SK-MEL-5 (cell line): ENCODE data around the gene TSTD2. TPM values are rescaled to one million over a fixed set of nuclear protein-coding genes. Genes with fewer than 3 reads are reported as not detected.
A peak's percentile ranks its signal among the peaks of the same experiment; 100 is the strongest.
"Not testable (repeated sequence)": the region's sequence is repeated elsewhere in the genome, so short reads cannot be mapped to it uniquely, and the experiment has no call there.

Experiments
- DNase-seq: peaks from one replicate; pipeline ENCODE4 v3.0.0-alpha.2; 2016; ENCODE audit warnings: low read depth, low spot score
- in situ Hi-C: cut with HindIII; loops from 2 replicates; pipeline ENCODE4 v1.10.0; 2016; ENCODE audit warnings: low sequenced_read_pairs, high pct_unique_total_duplicates, low pct_unique_long_range_greater_than_20kb
- total RNA-seq: library from RNA; depleted of rRNA; stranded (reverse); fragments of >200 nt; shearing (Covaris generic); gene quantifications from 2 replicates; pipeline ENCODE4 v1.2.3, GENCODE V29; 2014

Gene TSTD2
- total RNA-seq, 1 experiment from 2014 or later, result 17.9 TPM

GRCh38 chr9:97636903-97637302, 3.7 kb upstream of the TSTD2 start:
- in situ Hi-C loops, result loop anchor here (25.0 kb wide), 1 partner anchor 175 kb away; no protein-coding TSS in a partner anchor
- DNase-seq, result no peak

GRCh38 chr9:97635026-97635425, 1.9 kb upstream of the TSTD2 start:
- DNase-seq, result no peak
- in situ Hi-C loops, result loop anchor here (25.0 kb wide), 1 partner anchor 173 kb away; no protein-coding TSS in a partner anchor

GRCh38 chr9:97633859-97634490, 807 bp upstream of the TSTD2 start:
- in situ Hi-C loops, result loop anchor here (25.0 kb wide), 1 partner anchor 172 kb away; no protein-coding TSS in a partner anchor
- DNase-seq, result no peak

DNA sequence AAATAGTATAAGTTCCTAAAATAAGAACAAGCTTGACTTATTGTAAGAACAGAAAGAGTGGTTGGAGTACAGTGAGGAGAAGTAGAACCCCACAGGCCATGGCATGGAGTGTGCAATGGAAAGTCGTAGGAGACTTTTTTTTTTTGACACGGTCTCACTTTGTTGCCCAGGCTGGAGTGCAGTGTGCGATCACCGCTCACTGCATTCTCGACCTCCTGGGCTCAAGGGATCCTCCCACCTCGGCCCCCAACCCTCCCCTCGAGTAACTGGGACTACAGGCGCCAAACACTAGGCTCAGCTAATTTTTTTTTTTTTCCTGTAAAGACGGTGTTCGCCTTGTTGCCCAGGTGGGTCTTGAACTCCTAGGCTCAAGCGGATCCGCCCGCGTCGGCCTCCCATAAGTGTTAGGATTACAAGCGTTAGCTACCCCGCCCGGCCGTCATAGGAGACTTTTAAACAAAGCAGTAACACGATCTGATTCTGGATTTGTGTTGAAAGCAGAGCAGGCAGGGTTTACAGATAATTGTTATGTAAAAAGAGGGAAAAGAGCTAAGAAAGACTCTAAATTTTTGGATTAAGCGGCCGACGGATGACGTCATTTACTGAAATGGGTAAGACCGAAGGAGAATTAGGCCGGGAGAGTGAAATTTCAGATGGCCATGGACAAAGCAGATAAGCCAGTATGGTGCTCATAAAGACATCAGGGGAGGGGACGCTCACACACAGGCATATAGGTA, 752 bp downstream of the TSTD2 start:
- peak; percentile 8 for DNase-seq
- in situ Hi-C loops, result loop anchor here (25.0 kb wide), 1 partner anchor 170 kb away; no protein-coding TSS in a partner anchor

GRCh38 chr9:97630591-97630990, 2.6 kb downstream of the TSTD2 start:
- DNase-seq, result no peak
- in situ Hi-C loops, result loop anchor here (25.0 kb wide), 1 partner anchor 168 kb away; no protein-coding TSS in a partner anchor

DNA sequence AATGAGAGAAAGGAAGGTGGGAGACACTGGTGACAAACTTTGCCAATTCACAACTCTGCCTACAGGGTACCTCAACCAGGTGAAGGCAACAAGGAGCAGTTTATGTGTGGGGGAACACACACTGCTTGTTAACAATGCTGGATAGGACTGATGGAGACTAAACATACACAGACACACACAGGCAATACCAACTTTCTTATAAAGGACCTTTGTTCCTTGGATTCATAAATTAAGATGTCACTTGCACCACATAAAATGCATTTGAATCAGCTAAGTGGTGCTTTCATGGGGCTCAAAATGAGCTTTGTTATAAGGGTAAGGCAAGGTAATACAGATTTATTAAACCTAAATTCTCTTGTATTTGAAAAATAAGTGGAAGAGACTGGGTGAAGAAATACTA, 4.0 kb downstream of the TSTD2 start:
- peak; percentile 39 for DNase-seq

GRCh38 chr9:97628668-97629067, 4.5 kb downstream of the TSTD2 start:
- no peak for DNase-seq
- in situ Hi-C loops, result loop anchor here (25.0 kb wide), 1 partner anchor 166 kb away; no protein-coding TSS in a partner anchor

More for the DNA sequence above, 4.0 kb downstream of the TSTD2 start:
- in situ Hi-C loops, result loop anchor here (25.0 kb wide), 1 partner anchor 167 kb away; no protein-coding TSS in a partner anchor

- in situ Hi-C loops, result loop anchor here (25.0 kb wide), 1 partner anchor 165 kb away; no protein-coding TSS in a partner anchor
- no peak for DNase-seq
Observed at GRCh38 chr9:97627624-97628023, 5.5 kb downstream of the TSTD2 start.

GRCh38 chr9:97625620-97626019, 7.5 kb downstream of the TSTD2 start:
- DNase-seq, result no peak

GRCh38 chr9:97623946-97624345, 9.2 kb downstream of the TSTD2 start:
- in situ Hi-C loops, result loop anchor here (25.0 kb wide), 1 partner anchor 762 kb away; the partner anchor contains the start of gene ZNF782
- no peak for DNase-seq

More at GRCh38 chr9:97625620-97626019, 7.5 kb downstream of the TSTD2 start:
- in situ Hi-C loops, result loop anchor here (25.0 kb wide), 1 partner anchor 163 kb away; no protein-coding TSS in a partner anchor

GRCh38 chr9:97622483-97622882, 10.7 kb downstream of the TSTD2 start:
- in situ Hi-C loops, result loop anchor here (25.0 kb wide), 1 partner anchor 760 kb away; the partner anchor contains the start of gene ZNF782
- not testable (repeated sequence) for DNase-seq

- not testable (repeated sequence) for DNase-seq
- in situ Hi-C loops, result loop anchor here (25.0 kb wide), 1 partner anchor 758 kb away; the partner anchor contains the start of gene ZNF782
Observed at GRCh38 chr9:97620063-97620462, 13.1 kb downstream of the TSTD2 start.

DNA sequence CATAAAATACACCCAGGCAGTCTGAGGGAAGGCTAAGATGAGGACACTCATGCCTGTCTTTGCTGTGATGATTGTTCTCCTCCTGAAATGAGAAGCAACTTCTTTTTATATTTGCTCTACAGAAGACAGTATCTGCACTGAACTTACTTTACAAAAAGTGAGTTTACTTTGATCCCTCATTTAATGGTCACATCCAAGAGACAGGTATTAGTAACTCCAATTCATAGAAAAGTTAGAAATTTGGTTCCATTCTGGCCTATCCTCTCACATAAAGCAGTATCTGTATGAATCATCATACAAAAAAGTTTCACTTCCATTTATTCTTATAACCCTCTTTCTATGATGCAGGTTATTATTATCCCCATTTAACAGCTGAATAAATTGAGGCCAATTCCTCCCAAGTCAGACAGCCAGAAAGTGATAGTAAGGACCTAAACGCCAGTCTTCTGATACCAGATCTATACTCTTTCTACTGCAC, 15.2 kb downstream of the TSTD2 start:
- no peak for DNase-seq
- in situ Hi-C loops, result loop anchor here (25.0 kb wide), 1 partner anchor 756 kb away; the partner anchor contains the start of gene ZNF782

- in situ Hi-C loops, result loop anchor here (25.0 kb wide), 1 partner anchor 753 kb away; the partner anchor contains the start of gene ZNF782
- DNase-seq, result peak; percentile 77
Observed at GRCh38 chr9:97615439-97616072, 17.6 kb downstream of the TSTD2 start.

DNA sequence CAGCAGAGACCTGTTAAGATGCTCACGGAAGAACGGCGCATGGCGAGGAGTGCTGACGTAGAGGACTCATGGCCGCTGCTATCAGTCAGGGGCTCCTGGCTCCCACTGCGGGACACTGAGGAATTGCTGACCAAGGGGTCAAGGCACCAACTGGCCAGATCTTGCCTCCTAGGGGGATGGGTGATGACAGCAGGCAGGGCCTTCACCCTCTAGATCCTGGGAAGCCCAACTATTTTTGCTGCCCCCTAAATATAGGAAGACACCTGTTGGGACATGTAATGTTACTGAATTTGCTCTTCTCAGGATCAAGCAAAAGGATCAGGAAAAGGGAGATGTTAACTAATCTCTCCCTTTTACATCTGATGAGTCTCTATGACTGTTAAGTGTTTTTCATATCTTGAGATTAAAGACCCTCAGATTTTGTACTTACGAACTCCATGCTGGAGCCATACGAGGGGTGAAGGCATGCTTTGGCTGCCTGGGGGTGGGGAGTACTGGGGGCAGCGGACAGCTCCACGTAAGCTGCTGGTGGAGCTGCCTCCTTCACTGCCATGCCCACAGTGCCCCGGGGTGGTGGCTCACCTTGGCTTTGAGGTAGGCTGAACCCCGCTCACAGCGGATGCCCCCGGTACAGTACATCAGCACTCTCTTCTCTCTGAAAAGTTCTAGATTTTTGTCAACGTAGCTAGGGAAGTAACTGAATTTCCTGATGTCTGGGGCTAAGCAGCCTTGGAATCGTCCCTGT, 28.1 kb downstream of the TSTD2 start:
- DNase-seq, result no peak
- in situ Hi-C loops, result loop anchor here (25.0 kb wide), 1 partner anchor 743 kb away; the partner anchor contains the start of gene ZNF782

GRCh38 chr9:97602430-97602829, 30.7 kb downstream of the TSTD2 start:
- in situ Hi-C loops, result loop anchor here (25.0 kb wide), 1 partner anchor 740 kb away; the partner anchor contains the start of gene ZNF782
- DNase-seq, result no peak
